HG03095 (cell line): ENCODE measurements around the gene IRAK1.

Experiments used
- ATAC-seq: cut with Tn5 transposase; IDR thresholded peaks from one replicate; pipeline ENCODE4 v1.9.1; 2021; ENCODE audit warnings: moderate library complexity; ENCODE audit not compliant: unreplicated experiment

The IRAK1 gene

GRCh38 chrX:154043003-154043763 lies 23.5 kb upstream of the IRAK1 start:
- no peak for ATAC-seq

DNA sequence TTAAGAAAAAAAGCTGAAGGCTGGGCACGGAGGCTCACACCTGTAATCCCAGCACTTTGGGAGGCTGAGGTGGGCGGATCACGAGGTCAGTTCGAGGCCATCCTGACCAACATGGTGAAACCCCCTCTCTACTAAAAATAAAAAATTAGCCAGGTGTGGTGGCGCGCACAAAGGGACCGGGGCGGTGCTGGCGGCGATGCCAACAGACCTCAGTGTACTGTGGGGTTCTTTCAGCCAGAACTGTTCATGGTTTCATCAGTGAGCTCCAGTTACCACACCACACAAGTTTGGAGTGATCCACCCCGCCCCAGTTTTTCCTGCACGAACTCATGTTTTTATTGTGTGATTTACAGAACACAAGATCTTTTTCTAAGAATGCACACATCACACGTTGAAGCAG lies 21.2 kb upstream of the IRAK1 start:
- no peak for ATAC-seq

- ATAC-seq, result no peak
Observed at GRCh38 chrX:154040307-154040756, 20.6 kb upstream of the IRAK1 start.

- ATAC-seq, result no peak
Observed at GRCh38 chrX:154039577-154039976, 19.9 kb upstream of the IRAK1 start.

GRCh38 chrX:154038656-154039055 lies 19.0 kb upstream of the IRAK1 start:
- no peak for ATAC-seq

- ATAC-seq, result no peak
Observed at GRCh38 chrX:154037754-154038153, 18.1 kb upstream of the IRAK1 start.

- no peak for ATAC-seq
Observed at GRCh38 chrX:154036513-154036912, 16.8 kb upstream of the IRAK1 start.

- no peak for ATAC-seq
Observed at GRCh38 chrX:154033848-154034247, 14.1 kb upstream of the IRAK1 start.

GRCh38 chrX:154032653-154033052 lies 13.0 kb upstream of the IRAK1 start:
- no peak for ATAC-seq

DNA sequence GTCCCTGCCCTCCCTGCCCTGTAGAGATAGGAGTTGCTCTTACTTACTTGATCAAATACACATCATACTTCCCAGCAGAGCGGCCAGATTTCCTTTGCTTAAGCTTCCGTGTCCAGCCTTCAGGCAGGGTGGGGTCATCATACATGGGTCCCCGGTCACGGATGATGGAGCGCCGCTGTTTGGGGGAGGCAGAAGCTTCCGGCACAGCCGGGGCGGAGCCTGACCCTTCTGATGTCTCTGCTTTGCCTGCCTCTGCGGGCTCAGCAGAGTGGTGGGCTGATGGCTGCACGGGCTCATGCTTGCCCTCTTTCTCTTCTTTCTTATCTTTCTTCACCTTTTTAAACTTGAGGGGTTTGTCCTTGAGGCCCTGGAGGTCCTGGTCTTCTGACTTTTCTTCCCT lies 12.5 kb upstream of the IRAK1 start:
- no peak for ATAC-seq

GRCh38 chrX:154030715-154031305 lies 11.1 kb upstream of the IRAK1 start:
- no peak for ATAC-seq

DNA sequence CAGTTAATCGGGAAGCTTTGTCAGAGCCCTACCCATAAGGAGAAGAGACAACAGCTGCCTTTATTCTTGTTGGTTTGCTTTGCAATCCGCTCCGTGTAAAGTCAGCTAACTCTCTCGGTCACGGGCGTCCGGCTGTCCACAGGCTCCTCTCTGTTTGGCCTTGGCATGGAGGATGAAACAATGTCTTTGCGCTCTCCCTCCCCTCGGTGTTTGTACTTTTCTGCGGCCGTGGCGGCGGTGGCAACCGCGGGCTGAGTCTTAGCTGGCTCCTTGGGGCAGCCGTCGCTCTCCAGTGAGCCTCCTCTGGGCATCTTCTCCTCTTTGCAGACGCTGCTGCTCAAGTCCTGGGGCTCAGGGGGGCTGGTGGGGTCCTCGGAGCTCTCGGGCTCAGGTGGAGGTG lies 10.6 kb upstream of the IRAK1 start:
- no peak for ATAC-seq

GRCh38 chrX:154029439-154029838 lies 9.7 kb upstream of the IRAK1 start:
- no peak for ATAC-seq

DNA sequence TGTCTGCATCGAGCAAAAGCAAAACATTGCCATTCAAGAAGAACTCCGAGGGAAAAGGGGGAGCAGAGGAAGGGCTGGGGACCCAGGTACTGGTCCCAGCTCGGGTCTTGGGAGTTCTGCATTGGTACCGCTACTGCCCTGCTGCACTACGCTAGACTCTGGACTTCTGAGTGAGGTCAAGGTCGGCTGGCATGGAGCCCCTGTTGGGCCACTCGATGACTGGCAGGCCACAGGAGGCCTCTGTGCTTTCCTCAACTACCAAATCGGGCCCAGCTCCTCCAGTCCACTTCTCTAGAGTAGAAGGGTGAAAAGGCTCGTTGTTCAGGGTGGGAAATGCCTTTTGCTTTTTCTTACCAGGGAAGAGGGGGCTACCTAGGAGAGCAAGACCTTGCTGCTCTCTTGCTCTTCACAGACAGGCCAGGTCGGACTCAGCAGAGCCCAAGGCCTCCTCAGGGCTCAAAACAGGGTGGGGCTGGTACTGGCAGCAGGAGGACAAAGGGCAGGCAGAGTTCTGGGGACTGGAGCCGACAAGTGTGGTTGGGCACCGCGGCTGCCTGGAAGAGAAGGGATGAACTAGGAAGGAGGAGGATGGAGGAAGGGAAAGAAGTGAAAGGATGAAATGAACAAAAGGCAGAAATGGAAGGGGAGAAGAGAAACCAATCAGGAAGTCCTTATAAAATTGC lies 8.9 kb upstream of the IRAK1 start:
- ATAC-seq, result no peak

- ATAC-seq, result no peak
Observed at GRCh38 chrX:154027986-154028385, 8.3 kb upstream of the IRAK1 start.

DNA sequence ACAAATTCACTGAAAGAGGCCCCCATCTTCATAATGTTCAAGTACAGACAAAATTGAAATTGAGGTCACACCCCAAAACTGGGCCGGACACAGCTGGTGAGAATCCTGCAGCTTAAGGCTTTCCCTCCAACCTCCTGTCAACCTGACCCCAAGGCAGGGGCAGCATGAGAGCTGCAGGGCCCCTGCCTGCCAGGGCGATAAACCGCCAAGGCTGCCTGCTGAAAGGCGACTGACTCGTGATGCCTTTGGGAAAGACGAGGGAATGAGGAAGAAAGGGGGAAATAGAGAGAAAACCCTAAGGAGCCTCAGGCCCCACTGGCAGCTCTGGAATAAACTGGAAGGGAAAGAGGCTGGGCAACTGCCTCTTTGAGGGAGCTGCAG lies 7.3 kb upstream of the IRAK1 start:
- ATAC-seq, result no peak

- ATAC-seq, result no peak
Observed at GRCh38 chrX:154026136-154027021, 6.7 kb upstream of the IRAK1 start.

- ATAC-seq, result no peak
Observed at GRCh38 chrX:154025230-154025629, 5.5 kb upstream of the IRAK1 start.

- ATAC-seq, result no peak
Observed at GRCh38 chrX:154024271-154024670, 4.6 kb upstream of the IRAK1 start.

- ATAC-seq, result no peak
Observed at GRCh38 chrX:154023276-154024000, 3.7 kb upstream of the IRAK1 start.

GRCh38 chrX:154022108-154022507 lies 2.4 kb upstream of the IRAK1 start:
- ATAC-seq, result no peak
